B cell (primary cell): ENCODE data around the gene TRMT61A. TPM values are rescaled to one million over a fixed set of nuclear protein-coding genes. Genes with fewer than 3 reads are reported as not detected.

Source experiments
- ATAC-seq: fragments of 200-7000 bp; cut with Tn5 transposase; one replicate; pipeline ENCODE4 v1.10.0; 2021; ENCODE audit warnings: low read depth, mild to moderate bottlenecking, moderate number of reproducible peaks, moderate library complexity
- CTCF ChIA-PET: fragments of 350-600 bp; sonication (Branson Sonifier 250); formaldehyde crosslinking; loops from one replicate; lab custom pipeline; 2021; ENCODE audit warnings: antibody characterized with exemption, inconsistent platforms; lab: Charles Lee
- POLR2A ChIA-PET: fragments of 350-600 bp; sonication (Branson Sonifier 250); formaldehyde crosslinking; loops from one replicate; lab custom pipeline; 2021; ENCODE audit warnings: antibody characterized with exemption; lab: Charles Lee
- DNase-seq: peaks from one replicate; pipeline ENCODE4 v3.0.0; 2013
- H2AFZ ChIP-seq: 2 replicates; pipeline ENCODE4 v1.6.1; 2012; ENCODE audit warnings: mild to moderate bottlenecking, low read depth, low read length; ENCODE audit not compliant: insufficient read depth, poor library complexity, severe bottlenecking
- H3K27ac ChIP-seq, 2 donors: 1 replicate in 1 of 2; 2 replicates in 1 of 2; pipeline ENCODE4 v1.5.1; 2012 to 2013; ENCODE audit warnings: low read length in 2 of 2, mild to moderate bottlenecking in 2 of 2, moderate library complexity in 1 of 2
- H3K27me3 ChIP-seq, 4 experiments: fragments of 200-600 bp in 1 of 4; sonication (generic) in 1 of 4; replicated peaks in 1 of 4; 1 replicate in 2 of 4; 2 replicates in 2 of 4; pipeline versions ENCODE4 v1.6.1 to v1.7.0; 2013 to 2016; ENCODE audit warnings: low read length in 3 of 4, mild to moderate bottlenecking in 2 of 4, mixed read lengths in 1 of 4, moderate library complexity in 1 of 4; ENCODE audit not compliant: insufficient read depth in 4 of 4, control insufficient read depth in 3 of 4; ENCODE audit errors: control extremely low read depth in 1 of 4
- H3K36me3 ChIP-seq, 2 experiments: replicated peaks in 1 of 2; 1 replicate in 1 of 2; 2 replicates in 1 of 2; pipeline versions ENCODE4 v1.6.1 to v1.7.1; 2013; ENCODE audit warnings: low read length in 1 of 2; ENCODE audit not compliant: insufficient read depth in 2 of 2, control insufficient read depth in 1 of 2; ENCODE audit errors: control extremely low read depth in 1 of 2, extremely low read depth in 1 of 2
- H3K4me1 ChIP-seq, 2 donors: fragments of 200-600 bp in 1 of 2; sonication (generic) in 1 of 2; 1 replicate in 1 of 2; 2 replicates in 1 of 2; pipeline versions ENCODE4 v1.5.1 to v1.6.1; 2013 to 2017; ENCODE audit warnings: low read length in 2 of 2; ENCODE audit not compliant: control insufficient read depth in 2 of 2, insufficient read depth in 2 of 2
- H3K4me2 ChIP-seq: replicated peaks from 2 replicates; pipeline ENCODE3; 2012; ENCODE audit warnings: mild to moderate bottlenecking, low read depth, low read length; ENCODE audit not compliant: poor library complexity, severe bottlenecking
- H3K4me3 ChIP-seq, 5 experiments: fragments of 200-600 bp in 1 of 5; sonication (generic) in 1 of 5; 1 replicate in 3 of 5; 2 replicates in 2 of 5; pipeline versions ENCODE4 v1.5.1 to v1.7.0; 2011 to 2016; ENCODE audit warnings: low read length in 4 of 5, mild to moderate bottlenecking in 4 of 5, low read depth in 2 of 5, control low read depth in 1 of 5, moderate library complexity in 1 of 5; ENCODE audit not compliant: insufficient read depth in 1 of 5; ENCODE audit errors: control extremely low read depth in 1 of 5, extremely low read depth in 1 of 5
- H3K79me2 ChIP-seq: fragments of 200-600 bp; sonication (generic); one replicate; pipeline ENCODE4 v1.6.0; 2016; ENCODE audit warnings: low read length; ENCODE audit not compliant: control insufficient read depth, insufficient read depth
- H3K9ac ChIP-seq: fragments of 200-600 bp; sonication (generic); 2 replicates; pipeline ENCODE4 v1.6.1; 2017; ENCODE audit warnings: mild to moderate bottlenecking, low read length, moderate library complexity
- H3K9me3 ChIP-seq, 3 donors: one replicate each; pipeline versions ENCODE4 v1.6.1 to v1.7.1; 2013; ENCODE audit warnings: low read length in 2 of 3; ENCODE audit not compliant: control insufficient read depth in 2 of 3, insufficient read depth in 1 of 3; ENCODE audit errors: control extremely low read depth in 1 of 3
- H4K20me1 ChIP-seq: 2 replicates; pipeline ENCODE4 v1.6.0; 2012; ENCODE audit warnings: mild to moderate bottlenecking, low read length; ENCODE audit not compliant: insufficient read depth, control insufficient read depth, poor library complexity, severe bottlenecking
- H3K27ac Mint-ChIP-seq: one replicate; pipeline ENCODE4 v1.8.0; 2021; ENCODE audit warnings: mixed read lengths
- H3K27me3 Mint-ChIP-seq: one replicate; pipeline ENCODE4 v1.8.0; 2021; ENCODE audit warnings: mixed read lengths
- H3K4me1 Mint-ChIP-seq: one replicate; pipeline ENCODE4 v1.8.0; 2021; ENCODE audit warnings: mixed read lengths
- H3K4me3 Mint-ChIP-seq: one replicate; pipeline ENCODE4 v1.8.0; 2021; ENCODE audit warnings: mixed read lengths
- H3K9me3 Mint-ChIP-seq: one replicate; pipeline ENCODE4 v1.8.0; 2022; ENCODE audit warnings: mixed read lengths; ENCODE audit not compliant: insufficient read depth
- CTCF ChIP-seq: fragments of 200-600 bp; IDR thresholded peaks from one replicate; pipeline ENCODE4 v1.8.0; 2022; ENCODE audit warnings: antibody characterized with exemption, mild to moderate bottlenecking
- EZH2 ChIP-seq: IDR thresholded peaks from 2 replicates; pipeline ENCODE4 v1.6.1; 2012; ENCODE audit warnings: borderline replicate concordance, low read depth, mild to moderate bottlenecking, moderate library complexity, low read length; ENCODE audit not compliant: insufficient read depth, poor library complexity, severe bottlenecking
- WGBS: methylation state at CpG from one replicate; pipeline ENCODE4 v1.1.5; 2013; ENCODE audit warnings: missing lambda C conversion rate; ENCODE audit not compliant: insufficient coverage; 5-methylcytosine and 5-hydroxymethylcytosine counted together
- intact Hi-C: fragments of 100-400 bp; cut with micrococcal nuclease; formaldehyde crosslinking; loops from one replicate; pipeline ENCODE4 v1.10.0; 2022
- polyA plus RNA-seq: library from polyadenylated mRNA; depleted of rRNA; stranded (reverse); fragments of >200 nt; gene quantifications from 2 replicates; pipeline ENCODE4 v1.2.3, GENCODE V29; 2012
- total RNA-seq, 2 donors: library from RNA; stranded (reverse); fragments of 120-200 nt in 1 of 2; gene quantifications; 1 replicate in 1 of 2; 2 replicates in 1 of 2; pipeline versions ENCODE4 v1.2.3 to v1.2.4, GENCODE V29; 2013 to 2022

TRMT61A gene
- total and polyA plus RNA-seq, 2 donors (not counting 1 experiment from before 2014, with no cell fraction given) = 9.5 to 18.4 TPM

GRCh38 chr14:103546652-103547454, 17.9 kb downstream of the TRMT61A start:
- intact Hi-C loops = loop anchor here (1.0 to 5.0 kb wide), 2 partner anchors 47 to 470 kb away; no protein-coding TSS in a partner anchor
- POLR2A ChIA-PET = no interaction called here
- no peak overlapping the region for H3K4me3 Mint-ChIP-seq
- Histone ChIP-seq H3K9me3 (no peaks in the 10 kb centered on the region), H4K20me1 (peaks cover 34% of the 10 kb centered on the region), H3K4me1 (peaks cover 0 to 6% of the 10 kb centered on the region in 2 donors), H3K79me2 (peaks cover 29% of the 10 kb centered on the region), H3K36me3 (peaks cover 0 to 3% of the 10 kb centered on the region in 2 experiments), H3K4me3 (no peak overlapping the region), H3K4me2 (no peak overlapping the region), H2AFZ (no peak overlapping the region), H3K27me3 (peaks cover 0 to 22% (median 2%) of the 10 kb centered on the region in 4 experiments), H3K27ac (no peak overlapping the region), H3K9ac (no peak overlapping the region)
- 27% methylated on average over 20 of the region's 21 CpGs for WGBS
- ATAC-seq (peak; percentile 83), DNase-seq (peak; percentile 82)
- peak; percentile 95 for TF ChIP-seq CTCF
- no peak for TF ChIP-seq EZH2
- no peak overlapping the region for H3K27ac Mint-ChIP-seq
- CTCF ChIA-PET = interaction anchor here (0.5 to 9.3 kb wide), 11 partner anchors 10 to 60 kb away, joined by 3 to 128 read pairs (median 4); partner anchors contain the start of gene TRMT61A
- no peaks in the 10 kb centered on the region for H3K9me3 Mint-ChIP-seq
- H3K4me1 Mint-ChIP-seq = peaks cover 4% of the 10 kb centered on the region
- no peaks in the 10 kb centered on the region for H3K27me3 Mint-ChIP-seq

GRCh38 chr14:103547455-103547940, 18.5 kb downstream of the TRMT61A start:
- TF ChIP-seq EZH2 (no peak), CTCF (no peak)
- peaks cover 4% of the 10 kb centered on the region for H3K4me1 Mint-ChIP-seq
- H3K9me3 Mint-ChIP-seq = no peaks in the 10 kb centered on the region
- no peak overlapping the region for H3K27ac Mint-ChIP-seq
- peaks cover 0 to 3% of the 10 kb centered on the region in 2 experiments for H3K36me3 ChIP-seq
- peaks cover 0 to 6% of the 10 kb centered on the region in 2 donors for H3K4me1 ChIP-seq
- H3K9ac ChIP-seq = no peak overlapping the region
- ChIA-PET CTCF (interaction anchor here (0.5 to 9.3 kb wide), 10 partner anchors 11 to 60 kb away, joined by 3 to 128 read pairs (median 5); partner anchors contain the start of gene TRMT61A), POLR2A (no interaction called here)
- no peak overlapping the region for H2AFZ ChIP-seq
- peaks cover 35% of the 10 kb centered on the region for H3K79me2 ChIP-seq
- no peak overlapping the region for H3K4me3 ChIP-seq
- H3K4me2 ChIP-seq = no peak overlapping the region
- no peaks in the 10 kb centered on the region for H3K27me3 Mint-ChIP-seq
- intact Hi-C loops = loop anchor here (5.0 kb wide), 1 partner anchor 470 kb away; no protein-coding TSS in a partner anchor
- WGBS = 92% methylated on average over 11 of the region's 11 CpGs
- H3K27ac ChIP-seq = no peak overlapping the region
- H3K4me3 Mint-ChIP-seq = no peak overlapping the region
- DNase-seq (no peak), ATAC-seq (no peak)
- H3K27me3 ChIP-seq = peaks cover 0 to 16% (median 2%) of the 10 kb centered on the region in 4 experiments
- no peaks in the 10 kb centered on the region for H3K9me3 ChIP-seq
- H4K20me1 ChIP-seq = peaks cover 39% of the 10 kb centered on the region
